ENCODE results near the gene HSD11B2.

GRCh38 chr16:67389911-67390815 lies 40.8 kb upstream of the HSD11B2 start:
- TF ChIP-seq, protein P1, sequence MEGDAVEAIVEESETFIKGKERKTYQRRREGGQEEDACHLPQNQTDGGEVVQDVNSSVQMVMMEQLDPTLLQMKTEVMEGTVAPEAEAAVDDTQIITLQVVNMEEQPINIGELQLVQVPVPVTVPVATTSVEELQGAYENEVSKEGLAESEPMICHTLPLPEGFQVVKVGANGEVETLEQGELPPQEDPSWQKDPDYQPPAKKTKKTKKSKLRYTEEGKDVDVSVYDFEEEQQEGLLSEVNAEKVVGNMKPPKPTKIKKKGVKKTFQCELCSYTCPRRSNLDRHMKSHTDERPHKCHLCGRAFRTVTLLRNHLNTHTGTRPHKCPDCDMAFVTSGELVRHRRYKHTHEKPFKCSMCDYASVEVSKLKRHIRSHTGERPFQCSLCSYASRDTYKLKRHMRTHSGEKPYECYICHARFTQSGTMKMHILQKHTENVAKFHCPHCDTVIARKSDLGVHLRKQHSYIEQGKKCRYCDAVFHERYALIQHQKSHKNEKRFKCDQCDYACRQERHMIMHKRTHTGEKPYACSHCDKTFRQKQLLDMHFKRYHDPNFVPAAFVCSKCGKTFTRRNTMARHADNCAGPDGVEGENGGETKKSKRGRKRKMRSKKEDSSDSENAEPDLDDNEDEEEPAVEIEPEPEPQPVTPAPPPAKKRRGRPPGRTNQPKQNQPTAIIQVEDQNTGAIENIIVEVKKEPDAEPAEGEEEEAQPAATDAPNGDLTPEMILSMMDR (conservative IDR thresholded peaks at IDR 0.05; ENCODE audit: low read length): no peak
- TF ChIP-seq EZH2phosphoT487 (IDR thresholded peaks at IDR 0.05; ENCODE audit: borderline replicate concordance, low read depth, low read length): no peak

Data from OCI-LY7 (cell line).